K562 (cell line): Measurements from ENCODE around the gene RAP1A. TPM values are rescaled to one million over a fixed set of nuclear protein-coding genes. Genes with fewer than 3 reads are reported as not detected.

Experiments
- CBFA2T3 ChIP-seq: fragments of 450-650 bp; IDR thresholded peaks from 2 replicates; pipeline ENCODE4 v1.6.1; 2017
- CHAMP1 ChIP-seq: fragments of 450-650 bp; IDR thresholded peaks from 2 replicates; pipeline ENCODE4 v1.6.1; 2016; ENCODE audit warnings: mild to moderate bottlenecking
- CXXC5 ChIP-seq: fragments of 250-450 bp; sonication (Bioruptor Pico); IDR thresholded peaks from 2 replicates; pipeline ENCODE4 v1.8.0; 2022; ENCODE audit warnings: inconsistent platforms, mild to moderate bottlenecking, moderate library complexity
- DACH1 ChIP-seq: fragments of 450-650 bp; IDR thresholded peaks from 2 replicates; pipeline ENCODE4 v1.6.1; 2018; ENCODE audit not compliant: partially characterized antibody
- FOXK1 ChIP-seq: sonication (generic); formaldehyde crosslinking; IDR thresholded peaks from 2 replicates; pipeline ENCODE4 v1.8.0; 2022; ENCODE audit warnings: missing genetic modification reagents, mild to moderate bottlenecking, borderline replicate concordance
- HDAC1 ChIP-seq, 2 experiments: fragments of 450-650 bp; IDR thresholded peaks; 2 replicates each; pipeline ENCODE4 v1.6.1; 2016 to 2017; ENCODE audit warnings: inconsistent platforms in 1 of 2, mild to moderate bottlenecking in 1 of 2, moderate library complexity in 1 of 2
- KLF16 ChIP-seq: IDR thresholded peaks from 2 replicates; pipeline ENCODE4 v1.6.1; 2016; ENCODE audit warnings: antibody characterized with exemption
- LARP7 ChIP-seq: fragments of 450-650 bp; IDR thresholded peaks from 2 replicates; pipeline ENCODE4 v1.6.1; 2016
- MAFF ChIP-seq: IDR thresholded peaks from 2 replicates; pipeline ENCODE4 v1.6.1; 2012; ENCODE audit warnings: low read length, improper control_type of control experiment
- MCM3 ChIP-seq: fragments of 450-650 bp; IDR thresholded peaks from 2 replicates; pipeline ENCODE4 v1.6.1; 2016
- MED1 ChIP-seq: sonication (generic); formaldehyde crosslinking; IDR thresholded peaks from 2 replicates; pipeline ENCODE4 v1.8.1; 2023; ENCODE audit warnings: missing genetic modification reagents, borderline replicate concordance
- MTF1 ChIP-seq: fragments of 250-450 bp; sonication (Bioruptor Pico); IDR thresholded peaks from 2 replicates; pipeline ENCODE4 v1.9.0; 2021; ENCODE audit warnings: moderate library complexity, mild to moderate bottlenecking, inconsistent platforms, borderline replicate concordance
- PHB2 ChIP-seq: fragments of 450-650 bp; IDR thresholded peaks from 2 replicates; pipeline ENCODE4 v1.6.1; 2017; ENCODE audit warnings: low read depth
- POLR2AphosphoS5 ChIP-seq: IDR thresholded peaks from 2 replicates; pipeline ENCODE4 v1.6.1; 2011; ENCODE audit warnings: mild to moderate bottlenecking, low read depth, low read length, moderate library complexity; ENCODE audit not compliant: control insufficient read depth, insufficient read depth
- RCOR1 ChIP-seq, 2 experiments: IDR thresholded peaks; 2 replicates each; pipeline ENCODE4 v1.6.1; 2012; ENCODE audit warnings: low read depth in 2 of 2, low read length in 2 of 2, borderline replicate concordance in 1 of 2, improper control_type of control experiment in 1 of 2
- SMARCA4 ChIP-seq: fragments of 450-650 bp; IDR thresholded peaks from 2 replicates; pipeline ENCODE4 v1.6.1; 2016
- TEAD4 ChIP-seq, 2 experiments: sonication (generic) in 1 of 2; formaldehyde crosslinking in 1 of 2; IDR thresholded peaks; 2 replicates each; pipeline versions ENCODE4 v1.6.1 to v1.8.0; 2012 to 2022; ENCODE audit warnings: borderline replicate concordance in 1 of 2, inconsistent platforms in 1 of 2, low read length in 1 of 2, mild to moderate bottlenecking in 1 of 2, missing genetic modification reagents in 1 of 2
- TFAM ChIP-seq: fragments of 250-450 bp; sonication (Bioruptor Pico); conservative IDR thresholded peaks from 2 replicates; pipeline ENCODE4 v1.5.0; 2021; ENCODE audit warnings: mild to moderate bottlenecking, moderate library complexity
- ZNF124 ChIP-seq: sonication (generic); formaldehyde crosslinking; IDR thresholded peaks from 2 replicates; pipeline ENCODE4 v1.8.1; 2022; ENCODE audit warnings: missing genetic modification reagents
- ZNF134 ChIP-seq: fragments of 250-450 bp; sonication (Bioruptor Pico); conservative IDR thresholded peaks from 2 replicates; pipeline ENCODE4 v1.4.0; 2020
- ZNF165 ChIP-seq: fragments of 250-450 bp; sonication (Bioruptor Pico); IDR thresholded peaks from 2 replicates; pipeline ENCODE4 v1.4.0; 2020; ENCODE audit warnings: borderline replicate concordance
- ZNF282 ChIP-seq: sonication (generic); formaldehyde crosslinking; IDR thresholded peaks from 2 replicates; pipeline ENCODE4 v1.8.1; 2023; ENCODE audit warnings: missing genetic modification reagents
- ZNF584 ChIP-seq: fragments of 200-800 bp; sonication (Bioruptor generic); IDR thresholded peaks from 2 replicates; pipeline ENCODE4 v1.6.1; 2016; ENCODE audit warnings: low read depth, mild to moderate bottlenecking, missing genetic modification characterization, missing compliant biosample characterization
- ZNF717 ChIP-seq: fragments of 250-450 bp; sonication (Bioruptor Pico); IDR thresholded peaks from 2 replicates; pipeline ENCODE4 v1.5.0; 2021
- polyA plus RNA-seq, 8 experiments: library from polyadenylated mRNA; depleted of rRNA in 4 of 8; stranded (reverse) in 5 of 8; unstranded in 3 of 8; fragments of >200 nt; fragmentation: Nextera tagmentation in 2 of 8; fragmentation: Illumina TruSeq in 1 of 8; extraction: Ambion mirVana in 2 of 8; extraction: Trizol in 1 of 8; gene quantifications; 2 replicates each; pipeline versions ENCODE4 v1.2.1 to v1.2.3, GENCODE V29; 2011 to 2014; ENCODE audit warnings: inconsistent platforms in 1 of 8, missing spikeins in 1 of 8
- total RNA-seq, 7 experiments: library from RNA; depleted of rRNA in 6 of 7; stranded (reverse); fragments of >200 nt in 6 of 7; fragmentation: Illumina TruSeq in 2 of 7; extraction: Trizol in 2 of 7; gene quantifications; 2 replicates each; pipeline versions ENCODE4 v1.2.1 to v1.2.3, GENCODE V29; 2011 to 2021; ENCODE audit warnings: low replicate concordance in 1 of 7
- TF ChIP-seq, protein P1 (sequence below), 2 experiments: fragments of 450-650 bp; conservative IDR thresholded peaks; 2 replicates each; pipeline ENCODE4 v1.6.1; 2017; ENCODE audit warnings: mild to moderate bottlenecking in 2 of 2, moderate library complexity in 2 of 2

Gene RAP1A
- total and polyA plus RNA-seq, 9 of the 15 experiments (the other 6 are each of a cell fraction or from before 2014, with no cell fraction given) = 13.4 to 86.2 (median 32.5) TPM

GRCh38 chr1:111660204-111661150, 40.9 kb downstream of the RAP1A start (continued):
- no peak for TF ChIP-seq MTF1 (CRISPR knock-in tag)
- TF ChIP-seq ZNF134 (CRISPR knock-in tag) = no peak
- TF ChIP-seq PHB2 = peak; percentile 81
- TF ChIP-seq ZNF584 (CRISPR knock-in tag) = 0 out of 2 replicates have a peak, but pooled peaks have one; percentile 49
- peak; percentile 75 for TF ChIP-seq KLF16
- TF ChIP-seq MED1 = no peak
- TF ChIP-seq MAFF = no peak
- TF ChIP-seq LARP7 = no peak
- TF ChIP-seq ZNF124 (CRISPR knock-in tag) = no peak
- TF ChIP-seq ZNF717 (CRISPR knock-in tag) = no peak
- peak; percentile 71 for TF ChIP-seq DACH1
- peak; percentile 94 for TF ChIP-seq TEAD4 (IDR thresholded peaks at IDR 0.05; ENCODE audit: low read length)
- no peak for TF ChIP-seq TEAD4 (CRISPR knock-in tag; IDR thresholded peaks at IDR 0.05; ENCODE audit: borderline replicate concordance)
- TF ChIP-seq HDAC1 (IDR thresholded peaks at IDR 0.05) = peak in 1 of 2 experiments; percentile 54; a peak in 1 of 4 replicates
- no peak for TF ChIP-seq ZNF165 (CRISPR knock-in tag)
- TF ChIP-seq MCM3 = no peak
- TF ChIP-seq FOXK1 (CRISPR knock-in tag) = peak; percentile 84; the same call in 1 of the 2 replicates
- peak; percentile 93 for TF ChIP-seq SMARCA4
- no peak for TF ChIP-seq ZNF282
- TF ChIP-seq, protein P1, sequence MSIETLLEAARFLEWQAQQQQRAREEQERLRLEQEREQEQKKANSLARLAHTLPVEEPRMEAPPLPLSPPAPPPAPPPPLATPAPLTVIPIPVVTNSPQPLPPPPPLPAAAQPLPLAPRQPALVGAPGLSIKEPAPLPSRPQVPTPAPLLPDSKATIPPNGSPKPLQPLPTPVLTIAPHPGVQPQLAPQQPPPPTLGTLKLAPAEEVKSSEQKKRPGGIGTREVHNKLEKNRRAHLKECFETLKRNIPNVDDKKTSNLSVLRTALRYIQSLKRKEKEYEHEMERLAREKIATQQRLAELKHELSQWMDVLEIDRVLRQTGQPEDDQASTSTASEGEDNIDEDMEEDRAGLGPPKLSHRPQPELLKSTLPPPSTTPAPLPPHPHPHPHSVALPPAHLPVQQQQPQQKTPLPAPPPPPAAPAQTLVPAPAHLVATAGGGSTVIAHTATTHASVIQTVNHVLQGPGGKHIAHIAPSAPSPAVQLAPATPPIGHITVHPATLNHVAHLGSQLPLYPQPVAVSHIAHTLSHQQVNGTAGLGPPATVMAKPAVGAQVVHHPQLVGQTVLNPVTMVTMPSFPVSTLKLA (conservative IDR thresholded peaks at IDR 0.05) = peak; percentile 22 to 42; a peak in 2 of 4 replicates
- TF ChIP-seq CBFA2T3 = peak; percentile 94
- peak; percentile 74; the same call in 1 of the 2 replicates for TF ChIP-seq POLR2AphosphoS5
- peak; percentile 59 for TF ChIP-seq CHAMP1
- TF ChIP-seq RCOR1 (IDR thresholded peaks at IDR 0.05; ENCODE audit: borderline replicate concordance in 1 of 2, low read depth in 2 of 2, low read length in 2 of 2) = peak in 1 of 2 experiments; percentile 76; a peak in 2 of 4 replicates
- 0 out of 2 replicates have a peak, but pooled peaks have one; percentile 6 for TF ChIP-seq CXXC5 (CRISPR knock-in tag)
- no peak for TF ChIP-seq TFAM
